Body of pancreas (tissue), 4 donors: ENCODE results near the gene GRHPR.

ENCODE experiments used
- POLR2A ChIP-seq, 3 donors: fragments of 450-650 bp; IDR thresholded peaks; one replicate each; pipeline ENCODE4 v1.6.1; 2016; ENCODE audit warnings: antibody characterized with exemption in 3 of 3, mild to moderate bottlenecking in 2 of 3
- TF ChIP-seq, protein P1 (sequence below), 7 experiments: fragments of 450-650 bp in 4 of 7; fragments of 200-600 bp in 3 of 7; sonication (generic) in 3 of 7; IDR thresholded peaks; one replicate each; pipeline ENCODE4 v1.5.1; 2016 to 2019; ENCODE audit warnings: antibody characterized with exemption in 7 of 7

GRCh38 chr9:37464426-37465248 is 42.1 kb downstream of the GRHPR start:
- TF ChIP-seq, protein P1, sequence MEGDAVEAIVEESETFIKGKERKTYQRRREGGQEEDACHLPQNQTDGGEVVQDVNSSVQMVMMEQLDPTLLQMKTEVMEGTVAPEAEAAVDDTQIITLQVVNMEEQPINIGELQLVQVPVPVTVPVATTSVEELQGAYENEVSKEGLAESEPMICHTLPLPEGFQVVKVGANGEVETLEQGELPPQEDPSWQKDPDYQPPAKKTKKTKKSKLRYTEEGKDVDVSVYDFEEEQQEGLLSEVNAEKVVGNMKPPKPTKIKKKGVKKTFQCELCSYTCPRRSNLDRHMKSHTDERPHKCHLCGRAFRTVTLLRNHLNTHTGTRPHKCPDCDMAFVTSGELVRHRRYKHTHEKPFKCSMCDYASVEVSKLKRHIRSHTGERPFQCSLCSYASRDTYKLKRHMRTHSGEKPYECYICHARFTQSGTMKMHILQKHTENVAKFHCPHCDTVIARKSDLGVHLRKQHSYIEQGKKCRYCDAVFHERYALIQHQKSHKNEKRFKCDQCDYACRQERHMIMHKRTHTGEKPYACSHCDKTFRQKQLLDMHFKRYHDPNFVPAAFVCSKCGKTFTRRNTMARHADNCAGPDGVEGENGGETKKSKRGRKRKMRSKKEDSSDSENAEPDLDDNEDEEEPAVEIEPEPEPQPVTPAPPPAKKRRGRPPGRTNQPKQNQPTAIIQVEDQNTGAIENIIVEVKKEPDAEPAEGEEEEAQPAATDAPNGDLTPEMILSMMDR (IDR thresholded peaks at IDR 0.05) = peak in 1 of 7 experiments; percentile 8
- peak; percentile 32 to 78 (median 72) for TF ChIP-seq POLR2A (IDR thresholded peaks at IDR 0.05)
